Measurements from ENCODE around the gene PHF12.

PHF12 gene

GRCh38 chr17:28951428-28951990 lies at the start of gene PHF12:
TSS of gene PHF12 (minus strand) at chr17:28951518. CDS start at chr17:28950960, 558 bp downstream.
- peak; percentile 99 for DNase-seq (ENCODE audit: low read depth in 3 of 3)

- no peak for DNase-seq (ENCODE audit: low read depth in 3 of 3)
These were observed 49.7 kb upstream of the PHF12 start for GRCh38 chr17:29000973-29001372.

- DNase-seq (ENCODE audit: low read depth in 3 of 3): no peak
These were observed 47.9 kb upstream of the PHF12 start for GRCh38 chr17:28999206-28999605.

- DNase-seq (ENCODE audit: low read depth in 3 of 3): no peak
These were observed 46.5 kb upstream of the PHF12 start for GRCh38 chr17:28997806-28998205.

GRCh38 chr17:28996554-28997096 lies 45.3 kb upstream of the PHF12 start:
- no peak for DNase-seq (ENCODE audit: low read depth in 3 of 3)

GRCh38 chr17:28993645-28994426 lies 42.5 kb upstream of the PHF12 start:
- no peak for DNase-seq (ENCODE audit: low read depth in 3 of 3)

- no peak for DNase-seq (ENCODE audit: low read depth in 3 of 3)
These were observed 41.6 kb upstream of the PHF12 start for GRCh38 chr17:28992625-28993600.

- DNase-seq (ENCODE audit: low read depth in 3 of 3): no peak
These were observed 40.9 kb upstream of the PHF12 start for GRCh38 chr17:28992185-28992584.

GRCh38 chr17:28991779-28992178 lies 40.5 kb upstream of the PHF12 start:
- DNase-seq (ENCODE audit: low read depth in 3 of 3): no peak

GRCh38 chr17:28989028-28989427 lies 37.7 kb upstream of the PHF12 start:
- no peak for DNase-seq (ENCODE audit: low read depth in 3 of 3)

- no peak for DNase-seq (ENCODE audit: low read depth in 3 of 3)
These were observed 37.2 kb upstream of the PHF12 start for GRCh38 chr17:28988475-28988874.

- DNase-seq (ENCODE audit: low read depth in 3 of 3): no peak
These were observed 35.7 kb upstream of the PHF12 start for GRCh38 chr17:28986714-28987655.

GRCh38 chr17:28985950-28986713 lies 34.8 kb upstream of the PHF12 start:
- no peak for DNase-seq (ENCODE audit: low read depth in 3 of 3)

- DNase-seq (ENCODE audit: low read depth in 3 of 3): no peak
These were observed 32.2 kb upstream of the PHF12 start for GRCh38 chr17:28983286-28984230.

- peak; percentile 6 to 33 (median 31) for DNase-seq (ENCODE audit: low read depth in 3 of 3)
These were observed 30.9 kb upstream of the PHF12 start for GRCh38 chr17:28982131-28982793.

- DNase-seq (ENCODE audit: low read depth in 3 of 3): no peak
These were observed 27.1 kb upstream of the PHF12 start for GRCh38 chr17:28978356-28978964.

GRCh38 chr17:28977659-28978355 lies 26.5 kb upstream of the PHF12 start:
- DNase-seq (ENCODE audit: low read depth in 3 of 3): no peak

Measured in stimulated activated CD4-positive, alpha-beta T cell treated with anti-CD3 and anti-CD28 coated beads, TNF-alpha, amount 100 ng/mL, for 24 hours (primary cell).